Amniotic stem cell (primary cell): ENCODE results near the gene FOXO3B.
"Not testable (repeated sequence)": the region's sequence is repeated elsewhere in the genome, so short reads cannot be mapped to it uniquely, and the experiment has no call there.

Source experiments
- DNase-seq: peaks from one replicate; lab custom pipeline; 2025; lab: John Stamatoyannopoulos, UW

Gene FOXO3B

GRCh38 chr17:18681767-18682571 is at the start of gene FOXO3B:
Gene FOXO3B (minus strand): TSS chr17:18682314. CDS start chr17:18681651, 663 bp downstream.
- peak; percentile 75 for DNase-seq

- DNase-seq: not testable (repeated sequence)
These were observed 41.4 kb upstream of the FOXO3B start for GRCh38 chr17:18723509-18723908.

- DNase-seq: not testable (repeated sequence)
These were observed 40.5 kb upstream of the FOXO3B start for GRCh38 chr17:18722612-18723011.

- DNase-seq: not testable (repeated sequence)
These were observed 39.8 kb upstream of the FOXO3B start for GRCh38 chr17:18721775-18722547.

GRCh38 chr17:18719428-18720110 is 37.5 kb upstream of the FOXO3B start:
- not testable (repeated sequence) for DNase-seq

GRCh38 chr17:18718643-18719427 is 36.7 kb upstream of the FOXO3B start:
- not testable (repeated sequence) for DNase-seq

- peak; percentile 36 for DNase-seq
These were observed 30.4 kb upstream of the FOXO3B start for GRCh38 chr17:18712354-18712999.

GRCh38 chr17:18708215-18708614 is 26.1 kb upstream of the FOXO3B start:
- not testable (repeated sequence) for DNase-seq

- DNase-seq: not testable (repeated sequence)
These were observed 23.8 kb upstream of the FOXO3B start for GRCh38 chr17:18705955-18706354.

- DNase-seq: not testable (repeated sequence)
These were observed 16.5 kb upstream of the FOXO3B start for GRCh38 chr17:18698473-18699103.

- not testable (repeated sequence) for DNase-seq
These were observed 13.0 kb upstream of the FOXO3B start for GRCh38 chr17:18695143-18695542.

GRCh38 chr17:18682668-18683067 is 554 bp upstream of the FOXO3B start:
- not testable (repeated sequence) for DNase-seq

- DNase-seq: not testable (repeated sequence)
These were observed 4.7 kb downstream of the FOXO3B start for GRCh38 chr17:18677381-18677780.

- not testable (repeated sequence) for DNase-seq
These were observed 5.2 kb downstream of the FOXO3B start for GRCh38 chr17:18676928-18677327.

GRCh38 chr17:18672395-18673227 is 9.5 kb downstream of the FOXO3B start:
- DNase-seq: not testable (repeated sequence)

- DNase-seq: not testable (repeated sequence)
These were observed 13.5 kb downstream of the FOXO3B start for GRCh38 chr17:18668625-18669024.

GRCh38 chr17:18667535-18667934 is 14.6 kb downstream of the FOXO3B start:
- not testable (repeated sequence) for DNase-seq

- not testable (repeated sequence) for DNase-seq
These were observed 15.8 kb downstream of the FOXO3B start for GRCh38 chr17:18666326-18666725.

- DNase-seq: not testable (repeated sequence)
These were observed 20.0 kb downstream of the FOXO3B start for GRCh38 chr17:18661924-18662624.
